Stimulated activated CD4-positive, alpha-beta T cell treated with anti-CD3 and anti-CD28 coated beads, Interleukin-1b, Interleukin-23, amount 100 ng/mL, for 4 hours (primary cell): ENCODE data around the gene U2SURP.

ENCODE experiments used
- DNase-seq, 2 donors: peaks; one replicate each; pipeline ENCODE4 v3.0.0-alpha.2; 2020; ENCODE audit warnings: low read depth in 2 of 2

The U2SURP gene

DNA sequence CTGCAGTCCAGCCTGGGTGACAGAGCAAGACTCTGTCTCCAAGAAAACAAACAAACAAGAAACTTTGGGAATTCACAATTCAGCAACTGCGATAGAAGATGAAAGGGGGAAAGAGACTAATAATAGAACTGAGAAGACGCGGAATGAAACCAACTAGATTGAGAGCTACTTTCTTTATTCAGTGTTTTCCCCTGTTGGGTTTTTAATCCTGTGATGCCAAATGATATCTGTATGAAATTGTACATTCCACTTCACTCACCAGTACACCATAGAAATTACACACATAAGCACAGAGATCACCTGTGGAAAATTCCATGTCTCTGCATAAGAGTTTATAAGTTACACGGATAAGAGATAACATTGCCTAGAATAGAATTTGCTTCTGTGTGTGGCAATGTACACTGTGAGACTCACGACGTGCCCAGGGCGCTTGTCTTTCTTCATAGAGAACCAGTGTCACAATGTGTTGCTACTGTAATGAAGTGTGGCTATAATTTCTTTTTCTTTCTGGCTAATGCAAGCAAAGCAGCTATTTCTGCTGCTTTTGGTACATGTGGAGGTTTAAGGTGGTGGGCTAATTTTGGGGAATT lies 100.5 kb downstream of the U2SURP start:
- DNase-seq, result no peak

DNA sequence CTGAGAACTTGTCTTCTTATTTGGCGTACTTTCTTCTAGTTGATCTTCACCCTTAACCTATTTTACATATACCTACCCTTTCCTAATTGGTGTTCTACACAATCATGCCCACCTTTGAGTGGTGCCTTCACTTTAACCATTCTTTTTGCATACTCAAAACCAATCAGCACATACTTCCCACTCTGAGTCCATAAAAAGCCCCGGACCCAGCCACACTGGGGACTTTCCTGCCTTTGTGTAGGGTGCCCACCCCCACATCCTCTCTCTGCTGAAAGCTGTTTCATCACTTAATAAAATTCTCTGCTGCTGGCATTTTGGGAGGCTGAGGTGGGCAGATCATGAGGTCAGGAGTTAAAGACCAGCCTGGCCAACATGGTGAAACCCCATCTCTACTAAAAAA lies 102.3 kb downstream of the U2SURP start:
- DNase-seq, result no peak

DNA sequence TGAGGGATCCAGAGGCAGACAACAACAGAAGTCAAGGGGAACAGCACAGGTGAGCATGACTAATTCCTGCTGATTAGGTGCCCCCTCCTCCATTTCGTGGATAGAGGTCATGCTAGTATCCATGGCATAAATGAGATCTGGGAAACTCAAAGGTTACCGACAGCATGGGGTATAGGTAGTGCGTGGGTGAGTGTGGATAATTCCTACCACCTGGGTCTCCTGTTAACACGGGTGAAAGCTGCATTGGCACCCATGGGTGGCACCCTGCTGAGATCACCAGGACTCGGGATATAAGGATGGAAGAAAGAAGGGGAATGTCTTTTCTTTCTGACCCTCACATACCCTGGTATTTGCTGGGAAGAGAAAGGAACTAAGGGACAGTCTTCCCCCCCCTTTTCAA lies 103.8 kb downstream of the U2SURP start:
- DNase-seq, result no peak

- no peak for DNase-seq
These were observed 108.5 kb downstream of the U2SURP start for GRCh38 chr3:143109861-143110260.
